ENCODE measurements around the gene CDV3. TPM values are rescaled to one million over a fixed set of nuclear protein-coding genes. Genes with fewer than 3 reads are reported as not detected.

Gene CDV3
- total and polyA plus RNA-seq, 10 of the 15 experiments (the other 5 are each of a cell fraction or from before 2014, with no cell fraction given): 42.3 to 466 (median 136) TPM

- Histone ChIP-seq H3K9ac (ENCODE audit: control insufficient read depth, insufficient read depth, low read length) (no peak overlapping the region), H3K27me3 (replicated peaks in 1 of 2; ENCODE audit: control insufficient read depth in 2 of 2, insufficient read depth in 2 of 2, low read length in 1 of 2) (no peaks in the 10 kb centered on the region), H3K4me2 (ENCODE audit: control insufficient read depth, insufficient read depth) (no peak overlapping the region), H3K27ac (ENCODE audit: control insufficient read depth, insufficient read depth) (no peak overlapping the region), H3K4me3 (no peak overlapping the region), H4K20me1 (ENCODE audit: control insufficient read depth, insufficient read depth) (no peaks in the 10 kb centered on the region), H3K4me1 (ENCODE audit: control insufficient read depth, insufficient read depth, low read length) (no peaks in the 10 kb centered on the region), H3K79me2 (ENCODE audit: control insufficient read depth, insufficient read depth, low read length) (no peaks in the 10 kb centered on the region; the same call in 1 of the 2 replicates), H2AFZ (ENCODE audit: control insufficient read depth, low read depth, low read length) (no peak overlapping the region), H3K9me3 (replicated peaks; ENCODE audit: control insufficient read depth, insufficient read depth, low read length) (no peaks in the 10 kb centered on the region), H3K36me3 (ENCODE audit: control insufficient read depth in 2 of 2, insufficient read depth in 2 of 2, low read length in 1 of 2) (peaks cover 15 to 32% of the 10 kb centered on the region in 2 experiments)
- POLR2A ChIA-PET: no interaction called here
- DNase-seq (ENCODE audit: low read depth, low spot score) (no peak), ATAC-seq (no peak), FAIRE-seq (no peak)
- RAD21 ChIA-PET (ENCODE audit: unreplicated experiment): no interaction called here
- intact Hi-C loops (cut with micrococcal nuclease; ENCODE audit: unreplicated experiment): no loop called here
- BruUV-seq (replicated peaks): no TSS peak
- no peak for TF ChIP-seq NFXL1 (IDR thresholded peaks at IDR 0.05; ENCODE audit: borderline replicate concordance)
- TF ChIP-seq STAT1 (conservative IDR thresholded peaks at IDR 0.05): no peak
- no peak for TF ChIP-seq YY1 (IDR thresholded peaks at IDR 0.05; ENCODE audit: low read depth, low read length)
- no peak for TF ChIP-seq E2F4 (IDR thresholded peaks at IDR 0.05; ENCODE audit: low read depth, low read length)
- TF ChIP-seq BRCA1 (IDR thresholded peaks at IDR 0.05; ENCODE audit: low read depth, low read length): no peak
- TF ChIP-seq NFYA (IDR thresholded peaks at IDR 0.05; ENCODE audit: borderline replicate concordance, low read depth, low read length): no peak
- SMC1A ChIA-PET (ENCODE audit: uncharacterized antibody, unreplicated experiment): interaction anchor here (1.2 kb wide), 1 partner anchor 23 kb away, joined by 3 read pairs; no protein-coding TSS in a partner anchor
- in situ Hi-C loops (cut with MboI): no loop called here
- 97% methylated on average over 4 of the region's 4 CpGs for WGBS (ENCODE audit: insufficient coverage, insufficient replicate concordance, low lambda C conversion rate, missing lambda C conversion rate)
- CTCF ChIA-PET: interaction anchor here (1.2 kb wide), 1 partner anchor 185 kb away, joined by 3 read pairs; no protein-coding TSS in a partner anchor
These were observed 60.0 kb downstream of the CDV3 start for GRCh38 chr3:133633439-133633838.

Small RNAs within 50 kb of the gene (small RNA-seq; reads per million reads assigned to genes)
- gene AC022296.2 (not detected), gene RF00438 (not detected)

Other genes starting within 250 kb of the CDV3 start
- gene BFSP2, start 173.6 kb upstream of the CDV3 start, total RNA-seq (2014; rRNA removed): 9.3 and 11.3 TPM in 2 replicates
- gene BFSP2, start 173.6 kb upstream of the CDV3 start, total RNA-seq (2014; rRNA removed; fragmentation: Illumina TruSeq; extraction: Trizol): 2.7 and 4.1 TPM in 2 replicates
- 7.1 and 8.3 TPM in 2 replicates for gene BFSP2, start 173.6 kb upstream of the CDV3 start, total RNA-seq (2021)
- gene BFSP2, start 173.6 kb upstream of the CDV3 start, polyA plus RNA-seq (2011; rRNA removed): 9.1 and 10.4 TPM in 2 replicates
- gene BFSP2, start 173.6 kb upstream of the CDV3 start, polyA plus RNA-seq (2014; fragmentation: Illumina TruSeq; extraction: Trizol): 2.2 TPM in 1 of 2 replicates, not detected in the other
- gene BFSP2, start 173.6 kb upstream of the CDV3 start, polyA plus RNA-seq (2014; fragmentation: Nextera tagmentation; extraction: Ambion mirVana): 1 to 10 TPM; 1.5 to 6.1 TPM
- gene BFSP2, start 173.6 kb upstream of the CDV3 start, polyA plus RNA-seq (2014; rRNA removed): 7.4 and 11.5 TPM in 2 replicates
- gene BFSP2, start 173.6 kb upstream of the CDV3 start, polyA plus RNA-seq (2016; fragmentation: Nextera tagmentation; extraction: Ambion mirVana): 10 to 100 TPM; 15.9 to 20.4 TPM
- gene TOPBP1, start 88.3 kb downstream of the CDV3 start, total RNA-seq (2014; rRNA removed): 81.2 and 85.2 TPM in 2 replicates
- gene TOPBP1, start 88.3 kb downstream of the CDV3 start, total RNA-seq (2014; rRNA removed; fragmentation: Illumina TruSeq; extraction: Trizol): 97.5 and 99.3 TPM in 2 replicates
- gene TOPBP1, start 88.3 kb downstream of the CDV3 start, total RNA-seq (2021): 49.5 and 58.3 TPM in 2 replicates
- 97.6 and 112 TPM in 2 replicates for gene TOPBP1, start 88.3 kb downstream of the CDV3 start, polyA plus RNA-seq (2011; rRNA removed)
- gene TOPBP1, start 88.3 kb downstream of the CDV3 start, polyA plus RNA-seq (2014; fragmentation: Illumina TruSeq; extraction: Trizol): 77.8 and 84.4 TPM in 2 replicates
- 10 to 100 TPM; 18.3 to 19.9 TPM for gene TOPBP1, start 88.3 kb downstream of the CDV3 start, polyA plus RNA-seq (2014; fragmentation: Nextera tagmentation; extraction: Ambion mirVana)
- gene TOPBP1, start 88.3 kb downstream of the CDV3 start, polyA plus RNA-seq (2014; rRNA removed): 58.6 and 64.6 TPM in 2 replicates
- 10 to 100 TPM; 44.9 to 45.7 TPM for gene TOPBP1, start 88.3 kb downstream of the CDV3 start, polyA plus RNA-seq (2016; fragmentation: Nextera tagmentation; extraction: Ambion mirVana)
- gene TF, start 172.7 kb downstream of the CDV3 start, total RNA-seq (2014; rRNA removed): under 0.01 TPM in 1 of 2 replicates, not detected in the other
- 0.09 and 0.14 TPM in 2 replicates for gene TF, start 172.7 kb downstream of the CDV3 start, total RNA-seq (2014; rRNA removed; fragmentation: Illumina TruSeq; extraction: Trizol)
- gene TF, start 172.7 kb downstream of the CDV3 start, total RNA-seq (2021): 6.0 and 8.9 TPM in 2 replicates
- gene TF, start 172.7 kb downstream of the CDV3 start, polyA plus RNA-seq (2011; rRNA removed): 0.94 and 0.95 TPM in 2 replicates
- gene TF, start 172.7 kb downstream of the CDV3 start, polyA plus RNA-seq (2014; fragmentation: Illumina TruSeq; extraction: Trizol): 0.06 TPM in 1 of 2 replicates, not detected in the other
- gene TF, start 172.7 kb downstream of the CDV3 start, polyA plus RNA-seq (2014; fragmentation: Nextera tagmentation; extraction: Ambion mirVana): under 1 TPM; 0.02 to 0.05 TPM
- gene TF, start 172.7 kb downstream of the CDV3 start, polyA plus RNA-seq (2014; rRNA removed): 0.01 and 0.03 TPM in 2 replicates
- under 1 TPM in 1 of 2 experiments, not detected in 1; 0.01 TPM for gene TF, start 172.7 kb downstream of the CDV3 start, polyA plus RNA-seq (2016; fragmentation: Nextera tagmentation; extraction: Ambion mirVana)
- 45.5 and 46.9 TPM in 2 replicates for gene SRPRB, start 232.1 kb downstream of the CDV3 start, total RNA-seq (2014; rRNA removed)
- gene SRPRB, start 232.1 kb downstream of the CDV3 start, total RNA-seq (2014; rRNA removed; fragmentation: Illumina TruSeq; extraction: Trizol): 37.6 and 43.0 TPM in 2 replicates
- gene SRPRB, start 232.1 kb downstream of the CDV3 start, total RNA-seq (2021): 63.0 and 65.1 TPM in 2 replicates
- 45.2 and 45.6 TPM in 2 replicates for gene SRPRB, start 232.1 kb downstream of the CDV3 start, polyA plus RNA-seq (2011; rRNA removed)
- 42.4 and 46.3 TPM in 2 replicates for gene SRPRB, start 232.1 kb downstream of the CDV3 start, polyA plus RNA-seq (2014; fragmentation: Illumina TruSeq; extraction: Trizol)
- gene SRPRB, start 232.1 kb downstream of the CDV3 start, polyA plus RNA-seq (2014; fragmentation: Nextera tagmentation; extraction: Ambion mirVana): 10 to 100 TPM; 30.6 to 39.1 TPM
- 56.1 and 60.2 TPM in 2 replicates for gene SRPRB, start 232.1 kb downstream of the CDV3 start, polyA plus RNA-seq (2014; rRNA removed)
- gene SRPRB, start 232.1 kb downstream of the CDV3 start, polyA plus RNA-seq (2016; fragmentation: Nextera tagmentation; extraction: Ambion mirVana): 100 to 1,000 TPM in 1 of 2 experiments, 10 to 100 TPM in 1; 93.7 to 107 TPM

All from GM12878 (cell line).